HepG2 (cell line): ENCODE results near the gene TMTC1. TPM values are rescaled to one million over a fixed set of nuclear protein-coding genes. Genes with fewer than 3 reads are reported as not detected.

Source experiments
- ATAC-seq: fragments of 200-7000 bp; cut with Tn5 transposase; 3 replicates; pipeline ENCODE4 v1.9.1; 2020; ENCODE audit warnings: mild to moderate bottlenecking, moderate library complexity
- BruUV-seq: library from RNA; stranded (reverse); fragments of 400-500 nt; replicated peaks from 2 replicates; lab custom pipeline; 2021; lab: Mats Ljungman, UMichigan
- CTCF ChIA-PET: fragments of 300-600 bp; formaldehyde crosslinking; extraction: SDS; loops from one replicate; lab custom pipeline; 2021; ENCODE audit warnings: low total read pairs, inconsistent platforms, low intra/inter-chr PET ratio; lab: Yijun Ruan, JAX
- POLR2A ChIA-PET: fragments of 350-600 bp; sonication (Branson Sonifier 250); formaldehyde crosslinking; loops from one replicate; lab custom pipeline; 2020; ENCODE audit warnings: antibody characterized with exemption, inconsistent platforms; lab: Yijun Ruan, JAX
- DNase-seq: peaks from one replicate; pipeline ENCODE4 v3.0.0-alpha.2; 2015; ENCODE audit warnings: low spot score
- FAIRE-seq: peaks from 3 replicates; lab custom pipeline; 2011; peaks lifted over from hg19 to GRCh38; lab: Jason Lieb, UNC
- H2AFZ ChIP-seq: one replicate; pipeline ENCODE4 v1.6.1; 2011; ENCODE audit warnings: low read length, inconsistent platforms
- H3K27ac ChIP-seq: fragments of 300-600 bp; 3 replicates; pipeline ENCODE4 v1.8.0; 2011; ENCODE audit warnings: mixed run types, mild to moderate bottlenecking, mixed read lengths, low read length, inconsistent platforms; ENCODE audit not compliant: insufficient read depth; ENCODE audit errors: extremely low read length
- H3K27me3 ChIP-seq, 2 experiments: fragments of 200-600 bp in 1 of 2; 2 replicates in 1 of 2; 3 replicates in 1 of 2; pipeline versions ENCODE4 v1.6.0 to v1.8.0; 2011; ENCODE audit warnings: low read length in 2 of 2, mild to moderate bottlenecking in 2 of 2, moderate library complexity in 2 of 2, inconsistent platforms in 1 of 2; ENCODE audit not compliant: insufficient read depth in 2 of 2, control insufficient read depth in 1 of 2
- H3K36me3 ChIP-seq, 2 experiments: fragments of 200-600 bp in 1 of 2; replicated peaks in 1 of 2; 2 replicates in 1 of 2; 3 replicates in 1 of 2; pipeline versions ENCODE4 v1.5.1 to v1.8.0; 2011; ENCODE audit warnings: low read length in 2 of 2, inconsistent platforms in 1 of 2; ENCODE audit not compliant: insufficient read depth in 2 of 2, control insufficient read depth in 1 of 2
- H3K4me1 ChIP-seq: 2 replicates; pipeline ENCODE4 v1.5.1; 2012; ENCODE audit warnings: low read length, inconsistent platforms; ENCODE audit not compliant: insufficient read depth
- H3K4me2 ChIP-seq: 2 replicates; pipeline ENCODE4 v1.6.0; 2011; ENCODE audit warnings: low read depth, low read length, inconsistent platforms
- H3K4me3 ChIP-seq, 3 experiments: fragments of 200-600 bp in 1 of 3; sonication (generic), shearing (Covaris generic) in 1 of 3; replicated peaks in 1 of 3; 2 replicates each; pipeline ENCODE4 v1.5.1; 2011 to 2016; ENCODE audit warnings: low read length in 3 of 3, inconsistent platforms in 2 of 3, low read depth in 2 of 3, mild to moderate bottlenecking in 2 of 3, control low read depth in 1 of 3, mixed read lengths in 1 of 3; ENCODE audit not compliant: insufficient read depth in 1 of 3
- H3K79me2 ChIP-seq: one replicate; pipeline ENCODE4 v1.6.1; 2011; ENCODE audit warnings: low read length, inconsistent platforms; ENCODE audit not compliant: insufficient read depth
- H3K9ac ChIP-seq: 2 replicates; pipeline ENCODE4 v1.6.0; 2011; ENCODE audit warnings: mild to moderate bottlenecking, low read depth, low read length, inconsistent platforms; ENCODE audit not compliant: insufficient read depth
- H3K9me3 ChIP-seq: 2 replicates; pipeline ENCODE4 v1.5.1; 2012; ENCODE audit warnings: mild to moderate bottlenecking, low read length
- H4K20me1 ChIP-seq: 2 replicates; pipeline ENCODE4 v1.6.0; 2011; ENCODE audit warnings: inconsistent platforms, mild to moderate bottlenecking, low read length, moderate library complexity; ENCODE audit not compliant: insufficient read depth
- HOXA3 ChIP-seq: sonication (generic); formaldehyde crosslinking; IDR thresholded peaks from 2 replicates; pipeline ENCODE4 v1.5.0; 2020; ENCODE audit warnings: missing genetic modification reagents
- MXI1 ChIP-seq: IDR thresholded peaks from 3 replicates; pipeline ENCODE4 v1.6.1; 2012; ENCODE audit warnings: low read depth, low read length, inconsistent platforms, borderline replicate concordance
- NR0B2 ChIP-seq: sonication (generic); formaldehyde crosslinking; IDR thresholded peaks from 2 replicates; pipeline ENCODE4 v1.4.0; 2020; ENCODE audit warnings: mild to moderate bottlenecking, missing genetic modification reagents
- PCBP2 ChIP-seq: fragments of 200-400 bp; formaldehyde crosslinking; optimal IDR thresholded peaks from 2 replicates; pipeline ENCODE3; 2018; ENCODE audit warnings: low read length, low read depth; ENCODE audit not compliant: poor library complexity, severe bottlenecking
- SNRNP70 ChIP-seq: fragments of 200-400 bp; formaldehyde crosslinking; IDR thresholded peaks from 2 replicates; pipeline ENCODE4 v1.6.1; 2017; ENCODE audit warnings: mild to moderate bottlenecking, low read depth, low read length, moderate library complexity
- TCF7 ChIP-seq: sonication (generic); IDR thresholded peaks from 2 replicates; pipeline ENCODE4 v1.6.1; 2016; ENCODE audit warnings: antibody characterized with exemption, low read depth
- WIZ ChIP-seq: sonication (generic); formaldehyde crosslinking; IDR thresholded peaks from 2 replicates; pipeline ENCODE4 v1.5.1; 2020; ENCODE audit warnings: mild to moderate bottlenecking, missing genetic modification reagents
- ZHX2 ChIP-seq, 2 experiments: sonication (generic) in 1 of 2; formaldehyde crosslinking in 1 of 2; IDR thresholded peaks; 2 replicates each; pipeline versions ENCODE4 v1.6.1 to v1.9.0; 2014 to 2022; ENCODE audit warnings: antibody characterized with exemption in 1 of 2, borderline replicate concordance in 1 of 2, inconsistent platforms in 1 of 2, low read depth in 1 of 2, missing genetic modification reagents in 1 of 2
- ZNF614 ChIP-seq: IDR thresholded peaks from 2 replicates; pipeline ENCODE4 v1.6.1; 2018; ENCODE audit warnings: missing biosample characterization, missing genetic modification reagents, inconsistent platforms, borderline replicate concordance
- ZNF775 ChIP-seq: sonication (generic); formaldehyde crosslinking; IDR thresholded peaks from 2 replicates; pipeline ENCODE4 v1.4.0; 2020; ENCODE audit warnings: missing genetic modification reagents, mild to moderate bottlenecking, moderate library complexity, borderline replicate concordance
- WGBS: methylation state at CpG from one replicate; pipeline ENCODE4 v1.1.6; 2017; ENCODE audit warnings: low lambda C conversion rate; 5-methylcytosine and 5-hydroxymethylcytosine counted together
- in situ Hi-C: cut with HindIII; loops from 2 replicates; pipeline ENCODE4 v1.10.0; 2017; ENCODE audit warnings: low pct_unique_long_range_greater_than_20kb; ENCODE audit not compliant: extremely low pct_ligation_motif_present
- intact Hi-C: fragments of 100-400 bp; cut with micrococcal nuclease; formaldehyde crosslinking; loops from one replicate; pipeline ENCODE4 v1.10.0; 2022; ENCODE audit not compliant: unreplicated experiment
- polyA plus RNA-seq, 8 experiments: library from polyadenylated mRNA; depleted of rRNA in 3 of 8; stranded (reverse) in 7 of 8; unstranded in 1 of 8; fragments of >200 nt; fragmentation: Illumina TruSeq in 4 of 8; extraction: Trizol in 4 of 8; gene quantifications; 2 replicates each; pipeline versions ENCODE4 v1.2.1 to v1.2.3, GENCODE V29; 2011 to 2016; ENCODE audit warnings: low read depth in 4 of 8, missing spikeins in 1 of 8, mixed read lengths in 1 of 8; ENCODE audit not compliant: insufficient read depth in 1 of 8
- total RNA-seq, 5 experiments: library from RNA; depleted of rRNA; stranded (reverse); fragments of >200 nt; fragmentation: Illumina TruSeq; extraction: Trizol; gene quantifications; 2 replicates each; pipeline ENCODE4 v1.2.3, GENCODE V29; 2016; ENCODE audit warnings: low read depth in 1 of 5
- TF ChIP-seq, protein P1 (sequence below): sonication (generic); formaldehyde crosslinking; IDR thresholded peaks from 2 replicates; pipeline ENCODE4 v1.4.0; 2020; ENCODE audit warnings: low read depth, mild to moderate bottlenecking, missing genetic modification reagents
- TF ChIP-seq, protein P2 (sequence below): sonication (generic); formaldehyde crosslinking; IDR thresholded peaks from 2 replicates; pipeline ENCODE4 v1.5.0; 2020; ENCODE audit warnings: mild to moderate bottlenecking, missing genetic modification reagents

Gene TMTC1
- total and polyA plus RNA-seq, 2 of the 13 experiments (the other 11 are each of a cell fraction or from before 2014, with no cell fraction given) = 0.69 to 1.8 TPM

GRCh38 chr12:29649722-29650121 lies 134.0 kb downstream of the TMTC1 start (continued):
- TF ChIP-seq ZNF614 (CRISPR knock-in tag) = no peak
- TF ChIP-seq SNRNP70 = no peak
- no peak for TF ChIP-seq ZNF775 (CRISPR knock-in tag)

- in situ Hi-C loops (no loop called here), intact Hi-C loops (loop anchor here (10.0 kb wide), 1 partner anchor 140 kb away; the partner anchor contains the start of gene TMTC1)
- DNase-seq (no peak), ATAC-seq (no peak), FAIRE-seq (no peak)
- Histone ChIP-seq H3K36me3 (no peaks in the 10 kb centered on the region), H3K79me2 (no peaks in the 10 kb centered on the region), H2AFZ (no peak overlapping the region), H3K27ac (no peak overlapping the region), H3K4me2 (no peak overlapping the region), H3K4me3 (no peak overlapping the region), H3K9ac (no peak overlapping the region), H3K4me1 (peaks cover 8% of the 10 kb centered on the region), H3K27me3 (no peaks in the 10 kb centered on the region), H3K9me3 (no peaks in the 10 kb centered on the region), H4K20me1 (no peaks in the 10 kb centered on the region)
- no TSS peak for BruUV-seq
- POLR2A ChIA-PET = no interaction called here
- CTCF ChIA-PET = no interaction called here
- WGBS = 55% methylated on average over 1 of the region's 1 CpG
- TF ChIP-seq MXI1 (no peak), TCF7 (no peak), ZNF614 (CRISPR knock-in tag) (no peak), PCBP2 (no peak), HOXA3 (CRISPR knock-in tag) (no peak), WIZ (no peak), ZHX2 (IDR thresholded peaks at IDR 0.05; ENCODE audit: low read depth) (no peak), ZHX2 (CRISPR knock-in tag; IDR thresholded peaks at IDR 0.05; ENCODE audit: borderline replicate concordance) (no peak), NR0B2 (CRISPR knock-in tag) (no peak)
- TF ChIP-seq, protein P1, sequence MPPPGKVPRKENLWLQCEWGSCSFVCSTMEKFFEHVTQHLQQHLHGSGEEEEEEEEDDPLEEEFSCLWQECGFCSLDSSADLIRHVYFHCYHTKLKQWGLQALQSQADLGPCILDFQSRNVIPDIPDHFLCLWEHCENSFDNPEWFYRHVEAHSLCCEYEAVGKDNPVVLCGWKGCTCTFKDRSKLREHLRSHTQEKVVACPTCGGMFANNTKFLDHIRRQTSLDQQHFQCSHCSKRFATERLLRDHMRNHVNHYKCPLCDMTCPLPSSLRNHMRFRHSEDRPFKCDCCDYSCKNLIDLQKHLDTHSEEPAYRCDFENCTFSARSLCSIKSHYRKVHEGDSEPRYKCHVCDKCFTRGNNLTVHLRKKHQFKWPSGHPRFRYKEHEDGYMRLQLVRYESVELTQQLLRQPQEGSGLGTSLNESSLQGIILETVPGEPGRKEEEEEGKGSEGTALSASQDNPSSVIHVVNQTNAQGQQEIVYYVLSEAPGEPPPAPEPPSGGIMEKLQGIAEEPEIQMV = no peak
- TF ChIP-seq, protein P2, sequence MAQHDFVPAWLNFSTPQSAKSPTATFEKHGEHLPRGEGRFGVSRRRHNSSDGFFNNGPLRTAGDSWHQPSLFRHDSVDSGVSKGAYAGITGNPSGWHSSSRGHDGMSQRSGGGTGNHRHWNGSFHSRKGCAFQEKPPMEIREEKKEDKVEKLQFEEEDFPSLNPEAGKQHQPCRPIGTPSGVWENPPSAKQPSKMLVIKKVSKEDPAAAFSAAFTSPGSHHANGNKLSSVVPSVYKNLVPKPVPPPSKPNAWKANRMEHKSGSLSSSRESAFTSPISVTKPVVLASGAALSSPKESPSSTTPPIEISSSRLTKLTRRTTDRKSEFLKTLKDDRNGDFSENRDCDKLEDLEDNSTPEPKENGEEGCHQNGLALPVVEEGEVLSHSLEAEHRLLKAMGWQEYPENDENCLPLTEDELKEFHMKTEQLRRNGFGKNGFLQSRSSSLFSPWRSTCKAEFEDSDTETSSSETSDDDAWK (CRISPR knock-in tag) = no peak
Measured at GRCh38 chr12:29644536-29645162, 139.1 kb downstream of the TMTC1 start.
